GM23338 (cell line): ENCODE data around the gene SLC7A5. TPM values are rescaled to one million over a fixed set of nuclear protein-coding genes. Genes with fewer than 3 reads are reported as not detected.

ENCODE experiments used
- ATAC-seq: fragments of 200-7000 bp; cut with Tn5 transposase; 3 replicates; pipeline ENCODE4 v1.9.1; 2020
- DNase-seq: peaks from one replicate; pipeline ENCODE4 v3.0.0-alpha.2; 2015; ENCODE audit warnings: low spot score
- H2AFZ ChIP-seq: fragments of 200-600 bp; sonication (generic); 2 replicates; pipeline ENCODE4 v1.8.0; 2016; ENCODE audit warnings: antibody characterized with exemption, mild to moderate bottlenecking, moderate library complexity
- H3F3A ChIP-seq: fragments of 200-600 bp; sonication (generic); replicated peaks from 2 replicates; pipeline ENCODE4 v1.8.0; 2017; ENCODE audit warnings: antibody characterized with exemption, mixed run types, low read depth
- H3K27ac ChIP-seq: fragments of 200-600 bp; sonication (generic); 2 replicates; pipeline ENCODE4 v1.6.1; 2016; ENCODE audit warnings: low read depth
- H3K27me3 ChIP-seq: fragments of 200-600 bp; sonication (generic); 2 replicates; pipeline ENCODE4 v1.8.0; 2016; ENCODE audit warnings: mild to moderate bottlenecking, mixed run types, moderate library complexity; ENCODE audit not compliant: insufficient read depth
- H3K36me3 ChIP-seq: fragments of 200-600 bp; sonication (generic); 2 replicates; pipeline ENCODE4 v1.8.0; 2016; ENCODE audit warnings: mild to moderate bottlenecking; ENCODE audit not compliant: insufficient read depth
- H3K4me1 ChIP-seq: fragments of 200-600 bp; sonication (generic); 2 replicates; pipeline ENCODE4 v1.8.0; 2016; ENCODE audit warnings: mild to moderate bottlenecking, moderate library complexity; ENCODE audit not compliant: insufficient read depth
- H3K4me2 ChIP-seq: fragments of 200-600 bp; sonication (generic); 2 replicates; pipeline ENCODE4 v1.7.1; 2017; ENCODE audit warnings: mixed run types
- H3K4me3 ChIP-seq: fragments of 200-600 bp; sonication (generic); 2 replicates; pipeline ENCODE4 v1.6.1; 2016; ENCODE audit warnings: mixed run types
- H3K79me2 ChIP-seq: fragments of 200-600 bp; sonication (generic); replicated peaks from 2 replicates; pipeline ENCODE4 v1.8.0; 2017; ENCODE audit warnings: mild to moderate bottlenecking; ENCODE audit not compliant: insufficient read depth
- H3K9me2 ChIP-seq: fragments of 200-600 bp; sonication (generic); 2 replicates; pipeline ENCODE4 v1.8.0; 2017; ENCODE audit not compliant: insufficient read depth
- H4K20me1 ChIP-seq: fragments of 200-600 bp; sonication (generic); replicated peaks from 2 replicates; pipeline ENCODE4 v1.8.0; 2017; ENCODE audit warnings: mild to moderate bottlenecking; ENCODE audit not compliant: insufficient read depth
- H3K27ac Mint-ChIP-seq: 2 replicates; pipeline ENCODE4 v1.8.0; 2020; ENCODE audit warnings: inconsistent platforms, mild to moderate bottlenecking, moderate library complexity, mixed read lengths
- H3K27me3 Mint-ChIP-seq: 3 replicates; pipeline ENCODE4 v1.8.0; 2022; ENCODE audit warnings: low read depth, mild to moderate bottlenecking, moderate library complexity, mixed read lengths, inconsistent platforms; ENCODE audit not compliant: insufficient read depth, poor library complexity
- H3K36me3 Mint-ChIP-seq: 3 replicates; pipeline ENCODE4 v1.8.0; 2021; ENCODE audit warnings: low read depth, mild to moderate bottlenecking, inconsistent platforms, moderate library complexity, mixed read lengths
- H3K4me1 Mint-ChIP-seq: 3 replicates; pipeline ENCODE4 v1.8.0; 2020; ENCODE audit warnings: mild to moderate bottlenecking, inconsistent platforms, mixed read lengths
- H3K4me3 Mint-ChIP-seq: 3 replicates; pipeline ENCODE4 v1.8.0; 2021; ENCODE audit warnings: moderate library complexity, mild to moderate bottlenecking, inconsistent platforms, mixed read lengths
- H3K9me3 Mint-ChIP-seq: 3 replicates; pipeline ENCODE4 v1.8.0; 2020; ENCODE audit warnings: moderate library complexity, mild to moderate bottlenecking, inconsistent platforms, mixed read lengths
- CREB1 ChIP-seq: fragments of 250-450 bp; sonication (Bioruptor Pico); IDR thresholded peaks from 2 replicates; pipeline ENCODE4 v1.5.0; 2020; ENCODE audit warnings: low read depth, mild to moderate bottlenecking, moderate library complexity
- EZH2 ChIP-seq: fragments of 200-600 bp; sonication (generic); IDR thresholded peaks from one replicate; pipeline ENCODE4 v1.8.0; 2017; ENCODE audit warnings: antibody characterized with exemption, mild to moderate bottlenecking, low read depth; ENCODE audit not compliant: unreplicated experiment
- JUNB ChIP-seq: IDR thresholded peaks from one replicate; pipeline ENCODE4 v1.6.1; 2016; ENCODE audit warnings: antibody characterized with exemption; ENCODE audit not compliant: unreplicated experiment
- NANOG ChIP-seq: IDR thresholded peaks from 2 replicates; pipeline ENCODE4 v1.6.1; 2016; ENCODE audit warnings: antibody characterized with exemption, borderline replicate concordance
- POLR2AphosphoS5 ChIP-seq: IDR thresholded peaks from 2 replicates; pipeline ENCODE4 v1.6.1; 2016; ENCODE audit warnings: antibody characterized with exemption, low read depth
- REST ChIP-seq: IDR thresholded peaks from one replicate; pipeline ENCODE4 v1.6.1; 2018; ENCODE audit warnings: antibody characterized with exemption; ENCODE audit not compliant: unreplicated experiment
- ZNF114 ChIP-seq: fragments of 250-450 bp; sonication (Bioruptor Pico); IDR thresholded peaks from 2 replicates; pipeline ENCODE4 v1.5.0; 2020; ENCODE audit warnings: mild to moderate bottlenecking, moderate library complexity
- ZNF331 ChIP-seq: fragments of 250-450 bp; sonication (Bioruptor Pico); IDR thresholded peaks from 2 replicates; pipeline ENCODE4 v1.5.0; 2020; ENCODE audit warnings: low read depth, mild to moderate bottlenecking, moderate library complexity
- ZNF462 ChIP-seq: fragments of 250-450 bp; sonication (Bioruptor Pico); IDR thresholded peaks from 2 replicates; pipeline ENCODE4 v1.5.0; 2020; ENCODE audit warnings: mild to moderate bottlenecking, moderate library complexity
- polyA plus RNA-seq: library from polyadenylated mRNA; unstranded; fragments of >200 nt; fragmentation: Nextera tagmentation; extraction: Ambion mirVana; gene quantifications from 2 replicates; pipeline ENCODE4 v1.2.1, GENCODE V29; 2016
- total RNA-seq: library from RNA; depleted of rRNA; stranded (reverse); fragments of >200 nt; shearing (Covaris generic); gene quantifications from 2 replicates; pipeline ENCODE4 v1.2.3, GENCODE V29; 2014
- TF ChIP-seq, protein P1 (sequence below), 2 experiments: fragments of 200-600 bp in 1 of 2; sonication (generic) in 1 of 2; conservative IDR thresholded peaks; 2 replicates each; pipeline versions ENCODE4 v1.5.1 to v1.6.1; 2016 to 2017; ENCODE audit warnings: antibody characterized with exemption in 2 of 2, low read depth in 2 of 2, mild to moderate bottlenecking in 2 of 2, moderate library complexity in 1 of 2

SLC7A5 gene
- total and polyA plus RNA-seq, 2 experiments from 2014 or later: 107 to 386 TPM

- TF ChIP-seq REST (no peak), ZNF331 (CRISPR knock-in tag) (no peak), NANOG (no peak), EZH2 (no peak), CREB1 (CRISPR knock-in tag) (no peak)
- TF ChIP-seq, protein P1, sequence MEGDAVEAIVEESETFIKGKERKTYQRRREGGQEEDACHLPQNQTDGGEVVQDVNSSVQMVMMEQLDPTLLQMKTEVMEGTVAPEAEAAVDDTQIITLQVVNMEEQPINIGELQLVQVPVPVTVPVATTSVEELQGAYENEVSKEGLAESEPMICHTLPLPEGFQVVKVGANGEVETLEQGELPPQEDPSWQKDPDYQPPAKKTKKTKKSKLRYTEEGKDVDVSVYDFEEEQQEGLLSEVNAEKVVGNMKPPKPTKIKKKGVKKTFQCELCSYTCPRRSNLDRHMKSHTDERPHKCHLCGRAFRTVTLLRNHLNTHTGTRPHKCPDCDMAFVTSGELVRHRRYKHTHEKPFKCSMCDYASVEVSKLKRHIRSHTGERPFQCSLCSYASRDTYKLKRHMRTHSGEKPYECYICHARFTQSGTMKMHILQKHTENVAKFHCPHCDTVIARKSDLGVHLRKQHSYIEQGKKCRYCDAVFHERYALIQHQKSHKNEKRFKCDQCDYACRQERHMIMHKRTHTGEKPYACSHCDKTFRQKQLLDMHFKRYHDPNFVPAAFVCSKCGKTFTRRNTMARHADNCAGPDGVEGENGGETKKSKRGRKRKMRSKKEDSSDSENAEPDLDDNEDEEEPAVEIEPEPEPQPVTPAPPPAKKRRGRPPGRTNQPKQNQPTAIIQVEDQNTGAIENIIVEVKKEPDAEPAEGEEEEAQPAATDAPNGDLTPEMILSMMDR (conservative IDR thresholded peaks at IDR 0.05; ENCODE audit: low read depth in 2 of 2): no peak
Measured at GRCh38 chr16:87844809-87845208, 24.5 kb downstream of the SLC7A5 start (continued).

DNA sequence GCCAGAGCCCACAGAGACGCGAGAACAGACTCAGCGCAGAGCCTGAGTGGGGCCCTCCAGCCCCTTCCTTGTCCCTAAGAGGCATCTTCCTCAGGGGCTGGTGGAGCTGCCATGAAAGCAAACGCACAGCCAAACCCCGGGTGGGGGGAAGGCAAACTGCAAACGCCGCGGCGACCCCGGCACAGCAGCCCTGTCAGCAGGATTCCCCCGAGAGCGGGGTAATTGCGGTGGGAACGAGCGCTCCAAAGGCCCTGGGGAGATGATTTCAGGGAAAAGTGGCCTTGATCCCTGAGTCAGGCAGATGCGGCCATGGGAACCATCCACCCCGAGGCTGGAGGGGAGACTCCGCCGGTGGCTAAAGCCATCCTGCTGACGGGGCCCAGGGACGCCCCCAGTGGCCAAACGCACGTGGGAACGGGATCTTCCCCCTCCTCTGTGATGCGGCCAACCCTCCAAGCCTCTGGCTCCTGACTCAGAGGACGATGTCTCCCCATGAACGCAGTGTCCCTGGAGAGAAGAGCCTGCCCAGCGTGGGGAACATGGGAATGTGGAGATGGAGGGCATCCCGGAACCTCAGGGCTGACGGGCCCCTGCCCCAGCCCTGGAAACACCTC lies 25.1 kb downstream of the SLC7A5 start:
- H3K27ac ChIP-seq: peak overlapping the region; percentile 69; the same call in 1 of the 2 replicates
- no peaks in the 10 kb centered on the region for H3K27me3 ChIP-seq
- H3K4me2 ChIP-seq: no peak overlapping the region
- H4K20me1 ChIP-seq: peaks cover 20% of the 10 kb centered on the region
- H3K27ac Mint-ChIP-seq: peak overlapping the region; percentile 84; the same call in 1 of the 2 replicates
- no peak overlapping the region for H2AFZ ChIP-seq
- no peaks in the 10 kb centered on the region; the same call in 1 of the 2 replicates for H3K4me1 ChIP-seq
- peaks cover 20% of the 10 kb centered on the region for H3K36me3 ChIP-seq
- peak; percentile 74 for ATAC-seq
- no peak overlapping the region for H3K4me3 Mint-ChIP-seq
- no peaks in the 10 kb centered on the region for H3K9me2 ChIP-seq
- H3K4me1 Mint-ChIP-seq: peaks cover 26% of the 10 kb centered on the region
- peaks cover 14% of the 10 kb centered on the region for H3F3A ChIP-seq
- H3K36me3 Mint-ChIP-seq: peaks cover 58% of the 10 kb centered on the region
- no peak overlapping the region for H3K4me3 ChIP-seq
- H3K9me3 Mint-ChIP-seq: no peaks in the 10 kb centered on the region
- DNase-seq: peak; percentile 76
- peaks cover 15% of the 10 kb centered on the region for H3K27me3 Mint-ChIP-seq
- peaks cover 81% of the 10 kb centered on the region for H3K79me2 ChIP-seq
- TF ChIP-seq ZNF114 (CRISPR knock-in tag): no peak
- no peak for TF ChIP-seq EZH2
- TF ChIP-seq ZNF462 (CRISPR knock-in tag): no peak
- no peak for TF ChIP-seq JUNB
- TF ChIP-seq CREB1 (CRISPR knock-in tag): no peak
- TF ChIP-seq, protein P1 (conservative IDR thresholded peaks at IDR 0.05; ENCODE audit: low read depth in 2 of 2): peak; percentile 46 to 62
- TF ChIP-seq POLR2AphosphoS5: peak; percentile 14; the same call in 1 of the 2 replicates
- TF ChIP-seq NANOG: no peak
